Keratinocyte (primary cell): ENCODE measurements around the gene WDR46.

Source experiments
- CTCF ChIP-seq, 3 experiments: IDR thresholded peaks in 1 of 3; conservative IDR thresholded peaks in 1 of 3; optimal IDR thresholded peaks in 1 of 3; 2 replicates in 2 of 3; 3 replicates in 1 of 3; pipeline versions ENCODE3 to v1.5.1; 2011; ENCODE audit warnings: low read length in 3 of 3, mild to moderate bottlenecking in 3 of 3, moderate library complexity in 2 of 3, control low read depth in 1 of 3, inconsistent platforms in 1 of 3; ENCODE audit not compliant: insufficient read depth in 2 of 3; ENCODE audit errors: extremely low read depth in 1 of 3
- EZH2 ChIP-seq: IDR thresholded peaks from one replicate; pipeline ENCODE4 v1.6.1; 2012; ENCODE audit warnings: inconsistent platforms, mild to moderate bottlenecking, low read length, moderate library complexity

GRCh38 chr6:33278392-33278741 is 10.7 kb downstream of the WDR46 start:
- no peak for TF ChIP-seq CTCF (optimal IDR thresholded peaks at IDR 0.05 in 1 of 3, IDR thresholded peaks at IDR 0.05 in 1 of 3, conservative IDR thresholded peaks at IDR 0.05 in 1 of 3; ENCODE audit: extremely low read depth in 1 of 3, insufficient read depth in 2 of 3, low read length in 3 of 3)
- no peak for TF ChIP-seq EZH2
